ENCODE results near the gene CHRDL1.
"Not testable (repeated sequence)": the region's sequence is repeated elsewhere in the genome, so short reads cannot be mapped to it uniquely, and the experiment has no call there.

Gene CHRDL1

DNA sequence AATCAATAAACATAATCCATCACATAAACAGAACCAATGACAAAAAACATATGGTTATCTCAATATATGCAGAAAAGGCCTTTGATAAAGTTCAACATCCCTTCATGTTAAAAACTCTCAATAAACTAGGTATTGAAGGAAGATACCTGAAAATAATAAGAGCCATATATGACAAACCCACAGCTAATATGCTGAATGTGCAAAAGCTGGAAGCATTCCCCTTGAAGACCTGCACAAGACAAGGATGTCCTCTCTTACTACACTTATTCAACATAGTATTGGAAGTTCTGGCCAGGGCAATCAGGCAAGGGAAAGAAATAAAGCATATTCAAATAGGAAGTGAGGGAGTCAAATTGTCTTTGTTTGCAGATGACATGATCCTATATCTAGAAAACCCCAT lies 141.3 kb downstream of the CHRDL1 start:
- not testable (repeated sequence) for DNase-seq

DNA sequence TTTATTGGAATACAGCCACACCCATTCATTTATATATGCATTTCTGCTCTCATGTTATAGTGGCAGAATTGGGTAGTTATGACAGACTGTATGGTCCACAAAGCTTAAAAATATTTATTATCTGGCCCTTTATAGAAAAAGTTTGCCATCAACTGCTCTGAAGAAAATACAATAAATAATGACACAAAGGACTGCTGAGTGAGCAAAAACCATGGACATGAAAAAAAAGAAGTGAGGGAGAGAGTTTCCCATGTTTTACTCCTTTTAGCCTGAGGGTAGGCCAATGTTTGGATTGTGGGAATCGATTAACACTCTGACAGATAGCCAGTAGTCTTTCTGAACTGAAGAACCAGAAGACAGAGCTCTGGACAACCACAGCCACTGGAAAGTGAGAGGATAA lies 149.2 kb downstream of the CHRDL1 start:
- DNase-seq, result no peak

Data from stimulated activated naive CD4-positive, alpha-beta T cell treated with Interleukin-2 at 50 U/mL for 16 hours (primary cell).